Measurements from ENCODE around the gene FAM20B. TPM values are rescaled to one million over a fixed set of nuclear protein-coding genes. Genes with fewer than 3 reads are reported as not detected.

The FAM20B gene
- total RNA-seq, 2 experiments from 2014 or later = 41.7 to 43.3 TPM

GRCh38 chr1:179115181-179115580 is 89.5 kb downstream of the FAM20B start:
- ChIA-PET POLR2A (no interaction called here), CTCF (no interaction called here)

DNA sequence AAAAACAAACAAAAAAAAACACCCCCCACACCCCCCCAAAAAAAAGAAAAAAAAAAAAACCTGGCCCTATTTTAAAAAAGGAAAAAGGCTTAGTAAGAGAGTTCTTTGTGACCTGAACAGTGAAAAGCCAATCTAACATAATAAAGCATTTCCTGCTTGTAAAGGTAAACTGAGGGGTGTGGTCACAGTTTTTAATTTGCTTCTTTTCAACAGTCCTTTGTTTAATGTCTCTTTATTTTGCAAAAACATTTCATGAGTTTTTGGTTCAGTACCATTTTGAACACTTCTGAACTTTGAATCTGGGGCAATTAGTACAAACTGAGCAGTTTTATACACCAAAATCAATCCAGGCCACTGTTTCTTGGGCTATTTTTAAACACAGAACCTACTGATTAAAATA is 93.8 kb downstream of the FAM20B start:
- POLR2A ChIA-PET = no interaction called here
- CTCF ChIA-PET = no interaction called here

- ChIA-PET POLR2A (no interaction called here), CTCF (interaction anchor here (1.1 to 1.4 kb wide), 3 partner anchors 13 to 249 kb away, joined by 3 to 10 read pairs (median 3); no protein-coding TSS in a partner anchor)
Measured at GRCh38 chr1:179120736-179121135, 95.0 kb downstream of the FAM20B start.

- CTCF ChIA-PET = interaction anchor here (0.7 to 1.4 kb wide), 4 partner anchors 11 to 248 kb away, joined by 3 to 10 read pairs (median 4); no protein-coding TSS in a partner anchor
- POLR2A ChIA-PET = no interaction called here
Measured at GRCh38 chr1:179121159-179121938, 95.7 kb downstream of the FAM20B start.

DNA sequence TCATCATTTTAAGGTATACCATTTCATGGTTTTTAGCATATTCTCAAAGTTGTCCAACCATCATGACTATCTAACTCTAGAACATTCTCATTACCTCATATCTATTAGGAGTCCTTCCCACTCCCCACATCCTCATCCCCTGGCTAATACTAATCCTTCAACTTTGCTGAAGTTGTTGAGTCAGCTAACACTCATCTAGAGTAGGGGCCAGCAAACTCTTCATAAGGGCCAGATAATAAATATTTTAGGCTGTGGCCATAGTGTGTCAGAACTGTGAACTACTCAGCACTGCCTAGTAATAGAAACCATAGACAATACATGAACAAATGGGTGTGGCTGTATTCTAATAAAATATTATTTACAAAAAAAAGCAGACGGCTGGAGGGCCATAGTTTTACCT is 99.2 kb downstream of the FAM20B start:
- ChIA-PET CTCF (no interaction called here), POLR2A (no interaction called here)

Other genes starting within 250 kb of the FAM20B start
- gene ANGPTL1, start 154.8 kb upstream of the FAM20B start, total RNA-seq = not detected
- gene TOR3A, start 56.2 kb downstream of the FAM20B start, total RNA-seq = 10 to 100 TPM; 50.3 to 50.9 TPM
- gene ABL2, start 203.8 kb downstream of the FAM20B start, total RNA-seq = 1 to 10 TPM; 7.8 to 7.9 TPM